Activated T-helper 1 cell treated with anti-CD3 and anti-CD28 coated beads, Interleukin-2, amount 50 U/mL, for 16 hours (primary cell): ENCODE results near the gene BDKRB2.

Experiments used
- DNase-seq, 2 donors: peaks; one replicate each; pipeline ENCODE4 v3.0.0-alpha.2; 2020; ENCODE audit warnings: low read depth in 1 of 2, low spot score in 1 of 2

The BDKRB2 gene

GRCh38 chr14:96197969-96198368 is 6.7 kb upstream of the BDKRB2 start:
- DNase-seq = no peak

GRCh38 chr14:96198430-96199130 is 6.1 kb upstream of the BDKRB2 start:
- no peak for DNase-seq

- no peak for DNase-seq
These were observed 3.5 kb upstream of the BDKRB2 start for GRCh38 chr14:96201157-96201556.

GRCh38 chr14:96201965-96202364 is 2.7 kb upstream of the BDKRB2 start:
- no peak for DNase-seq

GRCh38 chr14:96202441-96203094 is 2.1 kb upstream of the BDKRB2 start:
- no peak for DNase-seq

- no peak for DNase-seq
These were observed 1.5 kb upstream of the BDKRB2 start for GRCh38 chr14:96203116-96203515.

- DNase-seq = no peak
These were observed 1.0 kb upstream of the BDKRB2 start for GRCh38 chr14:96203635-96204034.

- DNase-seq = no peak
These were observed 679 bp downstream of the BDKRB2 start for GRCh38 chr14:96205059-96205977.

GRCh38 chr14:96205978-96206360 is 1.3 kb downstream of the BDKRB2 start:
- DNase-seq = no peak

GRCh38 chr14:96206461-96206860 is 1.8 kb downstream of the BDKRB2 start:
- no peak for DNase-seq

- no peak for DNase-seq
These were observed 3.0 kb downstream of the BDKRB2 start for GRCh38 chr14:96207686-96208085.

- no peak for DNase-seq
These were observed 4.1 kb downstream of the BDKRB2 start for GRCh38 chr14:96208739-96209138.

GRCh38 chr14:96212140-96212539 is 7.5 kb downstream of the BDKRB2 start:
- no peak for DNase-seq

- DNase-seq = no peak
These were observed 8.3 kb downstream of the BDKRB2 start for GRCh38 chr14:96212896-96213295.

- DNase-seq = no peak
These were observed 9.3 kb downstream of the BDKRB2 start for GRCh38 chr14:96213871-96214465.

GRCh38 chr14:96214793-96215192 is 10.2 kb downstream of the BDKRB2 start:
- no peak for DNase-seq

GRCh38 chr14:96215452-96216244 is 11.0 kb downstream of the BDKRB2 start:
- no peak for DNase-seq

- DNase-seq = no peak
These were observed 12.0 kb downstream of the BDKRB2 start for GRCh38 chr14:96216627-96217026.

GRCh38 chr14:96217376-96217913 is 12.8 kb downstream of the BDKRB2 start:
- no peak for DNase-seq

- DNase-seq = no peak
These were observed 16.5 kb downstream of the BDKRB2 start for GRCh38 chr14:96221109-96221650.
